PC-9 (cell line): ENCODE measurements around the gene MAMLD1.

Experiments used
- CTCF ChIP-seq: fragments of 200-600 bp; sonication (generic); conservative IDR thresholded peaks from 2 replicates; pipeline ENCODE4 v1.6.1; 2017; ENCODE audit warnings: mixed run types, antibody characterized with exemption, mild to moderate bottlenecking, moderate library complexity
- EZH2 ChIP-seq: fragments of 200-600 bp; sonication (generic); IDR thresholded peaks from 2 replicates; pipeline ENCODE4 v1.8.0; 2017; ENCODE audit warnings: antibody characterized with exemption, low read depth

DNA sequence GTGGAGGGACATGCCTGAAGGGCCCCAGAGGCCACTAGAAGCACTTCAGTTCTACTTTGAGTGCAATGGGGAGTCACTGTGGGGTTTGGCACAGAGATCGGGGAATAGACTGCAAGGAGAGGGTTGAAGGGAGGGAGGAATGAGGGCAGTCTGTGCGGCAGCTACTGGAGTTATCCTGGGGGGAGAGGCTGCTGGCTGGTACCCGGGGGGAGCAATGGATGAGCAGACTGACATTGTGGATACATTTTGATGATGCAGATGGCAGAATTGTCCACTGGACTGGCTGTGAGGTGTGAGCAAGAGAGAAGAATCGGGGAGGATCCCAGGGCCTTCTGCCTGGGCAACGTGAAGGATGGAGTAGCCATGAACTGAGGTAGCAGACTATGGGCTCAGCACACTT, 2.8 kb upstream of the MAMLD1 start:
- TF ChIP-seq CTCF (no peak), EZH2 (no peak)
